Fibroblast of skin of scalp (primary cell): ENCODE data around the gene PRKCD.
"Not testable (repeated sequence)": the region's sequence is repeated elsewhere in the genome, so short reads cannot be mapped to it uniquely, and the experiment has no call there.

ENCODE experiments used
- DNase-seq: peaks from one replicate; pipeline ENCODE4 v3.0.0-alpha.2; 2013

PRKCD gene

GRCh38 chr3:53139906-53140846 is 20.8 kb upstream of the PRKCD start:
- peak; percentile 10 for DNase-seq

DNA sequence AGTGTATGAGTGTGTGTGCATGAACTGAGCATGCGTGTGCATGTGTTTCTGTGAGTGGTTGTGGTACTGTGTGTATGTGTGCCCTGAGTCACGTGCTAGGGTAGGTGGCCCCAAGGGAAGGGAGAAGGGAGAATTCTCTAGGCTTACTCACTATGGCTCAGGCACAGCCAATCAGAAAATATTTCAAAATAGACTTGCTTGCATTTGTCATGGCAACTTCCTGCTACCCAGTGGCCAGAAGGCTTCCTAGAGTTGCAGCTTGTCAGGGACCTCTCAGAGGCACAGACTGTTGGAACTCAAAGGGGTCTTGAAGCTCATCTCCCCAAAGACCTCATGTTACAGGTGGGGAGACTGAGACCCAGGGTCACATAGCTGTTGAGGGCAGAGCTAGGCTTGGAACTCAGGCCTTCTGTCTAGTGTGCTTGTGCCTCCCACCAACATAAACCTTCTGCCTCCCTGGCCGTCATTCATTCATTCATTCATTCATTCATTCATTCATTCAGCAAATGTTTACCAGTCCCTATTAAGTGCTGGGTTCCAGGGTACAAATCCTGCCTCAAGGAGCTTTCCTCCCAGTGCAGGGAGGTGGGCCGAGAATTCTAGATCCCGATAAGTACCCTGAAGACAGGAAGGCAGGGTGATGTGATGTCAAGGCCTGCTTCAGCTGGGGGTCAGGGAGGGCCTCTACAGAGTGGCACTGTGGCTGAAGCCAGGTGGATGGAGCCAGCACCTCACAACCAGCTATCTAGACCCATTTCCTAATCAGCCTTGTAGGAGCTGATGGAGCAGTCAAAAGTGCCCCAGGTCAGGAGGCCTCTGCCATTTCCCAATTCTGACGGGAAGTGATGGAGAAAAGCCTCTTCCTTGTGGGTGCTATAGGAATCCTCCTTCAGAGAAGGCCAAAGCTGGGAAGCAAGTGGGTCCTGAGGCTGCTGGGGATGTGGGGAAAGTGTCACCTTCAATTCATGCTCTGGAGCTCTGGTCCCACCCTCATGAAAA is 19.9 kb upstream of the PRKCD start:
- DNase-seq: peak; percentile 78

DNA sequence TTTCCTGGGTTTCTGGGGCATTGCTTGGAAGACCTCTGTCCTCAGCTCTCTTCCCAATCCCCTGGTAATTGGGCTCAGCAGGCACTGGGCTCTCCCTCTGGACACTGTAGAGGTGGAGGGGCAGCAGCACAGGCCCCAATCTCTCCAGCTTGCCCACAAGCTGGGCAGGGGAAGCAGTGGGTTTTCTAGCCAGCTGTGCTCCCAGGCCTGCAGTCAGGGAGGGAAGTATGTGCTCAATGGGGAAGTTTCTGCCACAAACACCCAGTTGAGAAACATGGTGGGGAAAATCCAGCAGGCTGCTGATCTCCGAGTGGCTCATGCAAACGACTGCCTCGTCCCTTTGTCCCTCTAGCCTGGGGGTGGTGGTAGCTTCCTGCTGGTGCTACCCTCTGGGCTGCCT is 18.0 kb upstream of the PRKCD start:
- DNase-seq: no peak

GRCh38 chr3:53144446-53144845 is 16.6 kb upstream of the PRKCD start:
- DNase-seq: no peak

GRCh38 chr3:53144862-53145712 is 15.9 kb upstream of the PRKCD start:
- DNase-seq: no peak

DNA sequence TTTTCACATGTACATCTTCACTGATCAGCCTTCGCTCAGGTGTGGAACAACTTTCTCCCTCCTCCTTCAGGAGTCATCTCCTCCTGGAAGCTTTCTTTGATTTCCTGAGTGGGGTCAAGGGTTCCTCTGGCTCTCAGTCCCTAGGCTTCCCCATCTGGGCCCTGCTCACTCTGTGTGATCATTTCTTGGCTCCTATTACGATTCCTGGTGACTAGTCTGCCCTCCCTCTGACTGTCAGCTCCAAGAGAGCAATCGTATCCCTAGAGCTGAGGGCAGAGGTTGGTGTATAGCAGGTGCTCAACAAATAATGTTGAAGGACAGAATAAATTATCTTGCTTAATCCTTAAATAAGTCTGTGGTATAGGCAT is 15.3 kb upstream of the PRKCD start:
- DNase-seq: no peak

DNA sequence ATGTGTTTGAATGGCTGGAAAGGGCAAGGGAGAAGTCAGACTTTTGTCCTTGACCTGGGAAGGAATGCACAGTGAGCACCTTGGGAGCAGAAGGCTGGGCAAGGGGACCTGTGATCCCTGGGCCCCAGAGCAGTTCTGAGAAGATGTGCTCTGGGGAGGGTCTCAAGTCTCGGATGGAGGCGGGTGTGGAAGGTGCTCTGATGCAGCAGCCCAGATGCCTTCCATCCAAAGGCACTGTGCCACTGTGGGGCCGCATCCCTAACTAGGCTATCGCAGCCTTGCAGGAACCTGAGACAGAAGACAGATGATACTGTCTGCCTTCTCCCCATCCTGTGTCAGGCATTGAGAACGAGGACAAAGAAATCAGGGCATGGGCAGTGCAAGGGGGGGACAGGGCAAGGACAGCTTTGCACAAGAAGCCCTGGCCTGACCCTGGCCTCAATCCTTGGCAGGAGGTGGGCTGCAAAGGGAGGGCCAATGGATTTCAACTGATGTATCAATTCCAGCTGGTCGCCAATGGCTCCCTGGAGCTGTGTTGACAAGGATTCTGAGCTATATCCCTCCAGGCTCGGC is 14.6 kb upstream of the PRKCD start:
- no peak for DNase-seq

GRCh38 chr3:53147151-53147902 is 13.7 kb upstream of the PRKCD start:
- no peak for DNase-seq

DNA sequence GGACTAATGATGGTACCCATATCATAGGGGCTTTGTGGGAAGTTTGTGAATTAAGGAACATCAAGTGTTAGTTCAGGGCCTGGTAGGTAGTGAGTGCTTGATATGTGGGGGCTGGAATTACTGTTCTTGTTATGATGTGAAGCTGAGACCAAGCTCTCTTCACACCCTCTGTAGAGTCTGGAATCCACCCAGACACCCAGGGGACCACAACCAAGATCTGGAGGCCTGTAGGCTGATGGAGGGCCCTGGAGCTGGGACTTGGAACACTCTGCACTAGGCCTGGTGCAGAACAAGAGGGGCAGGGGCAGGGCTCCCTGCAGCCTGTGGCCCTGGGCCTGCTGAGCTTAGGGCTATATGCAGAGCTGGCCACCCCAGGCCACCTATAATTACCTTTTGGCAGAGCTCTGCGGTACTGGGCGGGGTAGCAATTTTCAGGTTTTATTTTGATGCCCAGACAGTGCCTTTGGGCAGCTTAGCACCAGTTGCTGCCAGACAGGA is 13.1 kb upstream of the PRKCD start:
- no peak for DNase-seq

- DNase-seq: no peak
Observed at GRCh38 chr3:53149006-53149690, 11.9 kb upstream of the PRKCD start.

DNA sequence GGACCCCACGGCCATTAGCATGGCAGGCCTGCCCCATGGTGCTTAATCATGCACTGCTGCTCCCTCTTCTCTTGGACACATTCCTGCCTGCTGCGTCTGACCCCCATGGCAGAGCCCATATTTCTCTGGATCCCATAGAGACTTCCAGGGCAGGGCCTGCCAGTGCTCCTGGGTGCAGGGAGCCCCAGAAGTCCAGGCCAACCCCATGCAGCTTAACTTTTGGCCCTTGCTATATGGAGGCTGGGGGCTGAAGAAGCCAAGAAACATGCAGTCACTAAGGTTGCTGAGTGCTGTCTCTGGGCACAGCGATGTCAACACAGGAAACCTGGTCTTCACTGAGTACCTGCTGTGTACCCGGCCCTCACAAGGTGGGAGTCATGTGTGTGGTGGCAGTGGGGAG is 11.3 kb upstream of the PRKCD start:
- no peak for DNase-seq

DNA sequence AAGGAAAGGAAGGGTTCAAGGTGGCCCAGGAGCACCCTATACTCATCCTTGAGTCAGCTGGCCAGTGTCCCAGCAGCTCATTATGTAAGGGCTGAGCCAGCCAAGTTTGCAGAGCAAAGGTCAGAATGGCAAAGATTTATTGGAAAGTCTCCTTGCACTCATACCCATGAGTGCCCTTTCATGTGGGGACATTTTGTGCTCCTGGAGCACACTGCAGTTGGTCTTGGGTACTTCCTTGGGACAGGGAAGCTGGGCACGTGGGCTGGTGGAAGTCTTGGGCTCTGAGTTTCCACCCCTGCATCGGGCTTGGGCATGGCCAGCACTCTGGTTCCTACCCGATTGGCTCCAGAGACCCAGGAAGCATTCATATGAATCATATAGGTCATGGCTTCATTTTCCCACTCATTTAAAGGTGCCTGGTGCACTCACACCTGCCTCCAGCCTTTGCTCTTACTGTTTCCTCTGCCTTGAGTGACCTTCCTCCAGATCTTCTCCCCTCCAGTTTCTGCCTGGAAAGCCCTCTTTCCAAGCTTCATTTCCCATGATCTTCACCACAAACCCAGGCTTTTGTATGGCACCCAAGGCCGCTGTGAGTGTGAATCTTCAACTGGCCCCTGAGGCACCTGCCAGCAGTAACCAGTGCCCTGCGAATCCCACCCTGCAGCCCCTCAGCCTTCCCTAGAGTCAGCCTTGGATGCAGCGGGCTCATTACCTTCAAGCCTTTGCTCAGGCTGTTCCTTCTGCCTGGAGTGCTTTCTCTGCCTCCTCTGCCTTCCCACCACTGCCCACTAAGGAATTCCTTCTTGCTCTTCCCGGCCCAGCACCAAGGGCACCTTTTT is 10.5 kb upstream of the PRKCD start:
- no peak for DNase-seq

DNA sequence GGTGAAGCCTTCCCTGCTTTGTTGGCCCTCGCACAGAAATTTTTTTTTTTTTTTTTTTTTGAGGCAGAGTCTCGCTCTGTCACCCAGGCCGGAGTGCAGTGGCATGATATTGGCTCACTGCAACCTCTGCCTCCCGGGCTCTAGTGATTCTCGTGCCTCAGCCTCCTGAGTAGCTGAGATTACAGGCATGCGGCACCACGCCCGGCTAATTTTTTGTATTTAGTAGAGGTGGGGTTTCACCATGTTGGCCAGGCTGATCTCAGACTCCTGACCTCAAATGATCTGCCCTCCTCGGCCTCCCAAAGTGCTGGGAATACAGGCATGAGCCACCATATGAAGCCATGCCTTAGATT is 9.9 kb upstream of the PRKCD start:
- DNase-seq: not testable (repeated sequence)

- DNase-seq: no peak
Observed at GRCh38 chr3:53151465-53151864, 9.5 kb upstream of the PRKCD start.

DNA sequence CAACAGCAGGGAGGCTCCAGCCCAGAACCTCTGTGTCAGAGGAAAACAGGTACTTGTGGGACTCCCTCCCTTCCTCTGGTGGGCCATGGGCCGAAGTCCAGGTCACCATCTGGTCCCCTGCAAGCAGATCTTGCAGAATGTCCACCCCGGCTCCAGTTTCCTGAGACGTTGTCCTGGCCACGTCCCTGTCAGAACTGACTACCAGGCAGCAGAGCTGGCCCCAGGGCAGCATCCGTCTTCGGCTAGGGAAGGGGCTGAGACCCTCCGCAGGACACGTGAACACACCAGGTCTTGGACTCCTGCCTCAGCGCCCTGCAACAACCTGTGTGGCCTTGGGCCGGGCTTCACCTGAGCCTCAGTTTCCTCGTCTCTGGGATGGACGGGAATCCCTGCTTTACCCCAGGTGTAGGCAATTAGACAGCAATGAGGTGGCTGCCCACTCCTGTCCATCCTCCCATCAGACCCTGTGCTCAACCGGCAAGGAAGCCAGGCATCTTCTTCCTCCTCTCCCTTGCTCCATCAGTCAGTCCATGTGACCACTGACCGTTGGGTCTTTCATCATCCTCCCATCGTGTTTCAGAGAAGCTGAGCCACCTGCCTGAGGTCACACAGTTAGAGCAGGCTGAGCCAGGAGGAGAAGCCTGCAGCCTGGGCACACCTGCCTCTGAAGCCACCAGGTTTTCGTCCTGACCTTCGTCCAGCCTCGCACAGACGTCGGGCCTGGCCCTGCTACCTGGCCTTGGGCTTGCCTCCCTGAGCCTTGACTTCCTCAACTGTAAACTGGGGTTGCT is 8.9 kb upstream of the PRKCD start:
- no peak for DNase-seq

- DNase-seq: no peak
Observed at GRCh38 chr3:53153264-53153823, 7.7 kb upstream of the PRKCD start.

GRCh38 chr3:53153980-53154379 is 7.0 kb upstream of the PRKCD start:
- no peak for DNase-seq

DNA sequence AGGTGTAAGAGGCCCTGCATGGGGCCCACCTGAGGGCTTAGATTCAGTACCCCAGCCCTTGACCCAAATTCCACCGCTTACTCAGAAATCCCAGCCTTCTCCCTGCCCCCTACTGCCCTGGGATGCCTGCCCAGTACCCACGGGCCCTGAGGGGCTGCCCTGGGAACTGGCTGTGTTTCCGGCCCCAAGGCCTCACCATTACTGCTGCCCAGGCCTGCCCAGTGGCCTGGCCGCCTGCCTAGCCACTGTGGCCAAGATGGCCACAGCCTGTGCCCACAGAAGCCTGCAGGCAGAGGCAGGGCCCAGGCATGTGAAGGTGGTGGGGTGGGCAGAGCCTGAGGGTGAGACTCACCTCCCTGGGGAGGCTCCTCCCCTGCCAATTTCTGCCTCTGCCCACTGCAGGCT is 6.1 kb upstream of the PRKCD start:
- DNase-seq: no peak
